T47D (cell line): Measurements from ENCODE around the gene SMPD3.

ENCODE experiments used
- DNase-seq, 2 experiments: peaks; one replicate each; pipeline versions ENCODE4 v3.0.0 to v3.0.0-alpha.2; 2011 to 2012; ENCODE audit warnings: low read depth in 1 of 2, low spot score in 1 of 2
- JUND ChIP-seq: IDR thresholded peaks from 2 replicates; pipeline ENCODE4 v1.6.1; 2012; ENCODE audit warnings: low read depth
- in situ Hi-C: cut with HindIII; loops from 2 replicates; pipeline ENCODE4 v1.10.0; 2016; ENCODE audit warnings: low sequenced_read_pairs, low pct_unique_long_range_greater_than_20kb

The SMPD3 gene

DNA sequence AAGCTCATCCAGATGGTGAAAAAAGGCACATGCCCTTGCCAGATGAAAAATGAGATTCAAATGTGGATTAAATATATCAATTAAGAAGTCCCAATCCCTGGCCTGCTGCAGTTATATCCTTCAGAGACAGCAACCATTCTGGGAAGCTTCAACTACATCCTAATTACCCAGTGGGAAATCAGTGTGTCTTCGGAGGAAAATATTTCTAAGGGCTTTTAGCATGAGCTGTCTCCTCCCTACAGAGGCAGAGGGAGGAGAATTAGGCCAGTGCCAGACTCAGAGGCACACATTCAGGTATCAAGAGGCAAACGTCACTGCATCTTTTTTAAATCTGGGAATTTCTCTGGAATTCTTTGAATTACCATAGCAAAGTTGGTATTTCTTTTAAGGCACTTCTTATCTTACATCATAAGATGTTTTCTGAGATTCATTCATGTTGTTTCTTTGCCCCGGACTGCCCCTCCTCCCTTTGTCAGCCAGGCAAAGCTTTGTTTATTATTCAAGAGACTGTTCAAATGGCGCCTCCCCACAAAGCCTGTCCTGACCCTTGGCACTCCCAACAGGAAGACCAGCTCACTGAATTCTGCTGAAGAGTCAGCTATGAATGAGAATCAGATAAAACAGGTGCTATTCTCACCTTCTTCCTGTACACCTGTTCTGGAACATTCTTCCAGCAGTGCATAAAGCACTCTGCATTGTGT is 38.3 kb upstream of the SMPD3 start:
- no peak for TF ChIP-seq JUND
- in situ Hi-C loops, result no loop called here
- DNase-seq, result peak in 1 of 2 experiments; percentile 65

DNA sequence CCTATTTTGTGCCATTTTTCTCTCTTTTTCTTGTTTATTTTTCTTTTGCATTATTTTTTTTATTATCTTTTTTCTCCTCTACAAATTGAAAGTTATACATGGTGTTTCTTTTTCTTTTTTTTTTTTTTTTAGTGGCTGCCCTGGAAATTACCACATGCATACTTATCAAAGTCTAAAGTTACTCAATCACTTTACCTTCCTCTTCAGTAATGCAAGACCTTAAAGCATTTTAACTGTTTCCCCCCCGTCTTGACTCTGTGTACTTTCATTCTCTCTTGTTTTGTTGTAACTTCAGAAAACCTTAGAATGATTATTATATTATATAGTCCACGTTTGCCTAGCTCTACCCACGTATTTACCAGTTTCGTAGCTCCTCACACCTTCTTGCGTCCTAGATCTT is 33.3 kb upstream of the SMPD3 start:
- no peak for TF ChIP-seq JUND
- DNase-seq, result no peak
- in situ Hi-C loops, result no loop called here

GRCh38 chr16:68480084-68480995 is 32.0 kb upstream of the SMPD3 start:
- TF ChIP-seq JUND, result no peak
- in situ Hi-C loops, result no loop called here
- no peak for DNase-seq

DNA sequence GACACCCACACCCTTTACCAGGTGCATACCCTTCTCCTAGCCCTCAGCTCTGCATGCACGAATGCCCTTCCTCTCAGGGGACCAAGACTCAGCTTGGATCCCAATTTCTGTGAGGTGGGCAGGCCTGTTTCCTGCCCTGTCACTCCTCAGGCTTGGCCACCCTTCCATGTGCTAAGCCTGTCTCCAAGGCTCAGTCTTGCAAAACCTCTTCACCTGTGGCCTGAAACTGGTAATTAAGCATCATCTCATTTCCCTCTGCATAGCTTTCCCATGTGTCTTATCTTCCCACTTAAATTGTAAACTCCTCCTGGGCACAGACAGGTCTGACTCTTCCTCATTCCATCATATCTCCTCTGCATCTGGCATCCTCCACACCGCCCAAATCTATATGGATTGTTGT is 31.0 kb upstream of the SMPD3 start:
- TF ChIP-seq JUND, result no peak
- DNase-seq, result no peak
- in situ Hi-C loops, result no loop called here

DNA sequence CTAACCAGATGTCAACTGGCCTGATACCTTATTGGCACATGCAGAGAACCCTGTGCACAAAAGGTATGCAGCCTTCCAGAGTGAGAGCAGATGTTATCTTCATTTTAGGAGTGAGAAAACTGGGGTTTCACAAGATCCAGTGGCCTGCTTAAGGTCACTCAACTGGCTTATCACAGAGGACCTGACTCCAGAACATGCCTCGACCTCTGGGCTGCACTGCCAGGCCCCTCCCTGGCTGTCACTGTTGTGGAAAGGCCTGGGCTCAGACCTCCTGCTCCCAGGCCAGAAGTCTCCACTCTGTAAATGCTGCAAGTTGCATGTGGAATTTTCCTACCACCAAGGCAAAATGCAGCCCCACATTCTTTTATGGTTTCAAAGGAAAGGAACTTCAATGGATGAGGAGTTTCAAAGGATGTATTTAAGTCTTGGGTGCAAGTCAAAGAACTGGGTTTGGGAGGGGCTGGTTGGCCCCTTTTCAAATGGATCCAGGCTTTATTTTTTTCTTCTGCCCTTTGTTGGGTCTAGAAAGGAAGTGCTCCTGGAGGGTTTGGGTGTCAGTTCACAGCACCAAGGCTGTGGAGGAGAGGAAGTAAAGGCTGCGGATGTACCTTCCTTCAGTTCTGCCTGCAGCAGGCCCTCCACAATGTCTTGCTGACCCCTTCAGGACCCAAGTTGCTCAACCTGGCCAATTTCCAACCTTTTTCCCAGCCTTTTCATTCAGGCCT is 30.4 kb upstream of the SMPD3 start:
- DNase-seq, result no peak
- in situ Hi-C loops, result no loop called here
- TF ChIP-seq JUND, result no peak

- DNase-seq, result peak in 1 of 2 experiments; percentile 75
- in situ Hi-C loops, result no loop called here
- TF ChIP-seq JUND, result no peak
These were observed 26.8 kb upstream of the SMPD3 start for GRCh38 chr16:68475071-68475470.

GRCh38 chr16:68473358-68474070 is 25.2 kb upstream of the SMPD3 start:
- in situ Hi-C loops, result no loop called here
- no peak for DNase-seq
- TF ChIP-seq JUND, result no peak

DNA sequence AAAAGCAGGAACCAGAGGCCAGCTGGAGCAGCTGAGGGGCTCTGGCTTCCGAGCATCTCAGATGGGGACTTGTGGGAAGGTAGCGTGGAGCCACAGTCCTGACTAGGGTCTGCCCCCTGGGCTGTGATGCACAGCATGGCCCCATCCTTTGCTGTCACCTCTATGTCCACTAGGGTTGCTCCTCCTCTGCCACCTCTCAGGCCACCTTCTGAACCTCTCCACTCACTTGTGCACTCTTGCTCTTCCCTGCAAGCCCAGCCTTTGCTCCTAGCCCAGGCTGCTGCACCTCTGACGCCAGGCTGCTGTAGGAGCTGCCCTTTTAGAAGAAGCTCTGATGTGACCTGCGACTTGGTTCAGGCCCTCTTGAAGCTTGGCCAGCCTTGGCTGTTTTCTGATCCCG is 24.3 kb upstream of the SMPD3 start:
- no peak for TF ChIP-seq JUND
- in situ Hi-C loops, result no loop called here
- no peak for DNase-seq

GRCh38 chr16:68470461-68471150 is 22.3 kb upstream of the SMPD3 start:
- in situ Hi-C loops, result no loop called here
- DNase-seq, result no peak
- no peak for TF ChIP-seq JUND

- DNase-seq, result no peak
- in situ Hi-C loops, result no loop called here
- TF ChIP-seq JUND, result no peak
These were observed 21.6 kb upstream of the SMPD3 start for GRCh38 chr16:68469796-68470460.

- in situ Hi-C loops, result no loop called here
- DNase-seq, result no peak
- TF ChIP-seq JUND, result no peak
These were observed 20.5 kb upstream of the SMPD3 start for GRCh38 chr16:68468842-68469241.
